Measurements from ENCODE around the gene WDR20.

The WDR20 gene

DNA sequence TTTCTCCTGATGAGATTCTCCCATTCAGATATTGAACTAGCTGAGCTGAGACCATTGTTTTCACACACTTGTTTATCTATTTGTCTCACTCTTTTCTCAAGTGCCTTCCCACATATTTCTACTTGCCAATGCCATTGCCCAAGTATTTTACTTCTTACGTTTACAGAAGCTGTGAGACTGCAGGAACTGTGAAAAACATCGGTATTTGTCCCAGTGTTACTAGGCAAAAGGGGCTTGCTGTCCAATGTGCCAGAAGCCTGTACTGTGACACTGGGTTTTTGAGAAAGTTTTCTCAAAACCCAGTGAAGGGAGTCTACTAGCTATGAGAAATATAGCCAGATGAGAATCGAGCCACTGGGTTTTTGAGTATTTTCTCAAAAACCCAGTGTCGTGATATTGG is 37.5 kb downstream of the WDR20 start:
- Histone ChIP-seq H3K4me1 (ENCODE audit: control insufficient read depth, insufficient read depth, low read length) (peaks cover 8% of the 10 kb centered on the region), H3K36me3 (ENCODE audit: control insufficient read depth, insufficient read depth, low read length) (no peaks in the 10 kb centered on the region), H3K9ac (ENCODE audit: low read depth, low read length) (no peak overlapping the region), H3K4me3 (ENCODE audit: low read depth, low read length) (no peak overlapping the region), H3K9me3 (ENCODE audit: control insufficient read depth, insufficient read depth, low read length) (no peaks in the 10 kb centered on the region), H3K27me3 (ENCODE audit: control insufficient read depth, insufficient read depth, low read length) (no peaks in the 10 kb centered on the region)

- Histone ChIP-seq H3K4me1 (ENCODE audit: control insufficient read depth, insufficient read depth, low read length) (peaks cover 12% of the 10 kb centered on the region), H3K4me3 (ENCODE audit: low read depth, low read length) (no peak overlapping the region), H3K27me3 (ENCODE audit: control insufficient read depth, insufficient read depth, low read length) (no peaks in the 10 kb centered on the region), H3K9me3 (ENCODE audit: control insufficient read depth, insufficient read depth, low read length) (no peaks in the 10 kb centered on the region), H3K36me3 (ENCODE audit: control insufficient read depth, insufficient read depth, low read length) (no peaks in the 10 kb centered on the region), H3K9ac (ENCODE audit: low read depth, low read length) (no peak overlapping the region)
These were observed 39.1 kb downstream of the WDR20 start for GRCh38 chr14:102178806-102179205.

DNA sequence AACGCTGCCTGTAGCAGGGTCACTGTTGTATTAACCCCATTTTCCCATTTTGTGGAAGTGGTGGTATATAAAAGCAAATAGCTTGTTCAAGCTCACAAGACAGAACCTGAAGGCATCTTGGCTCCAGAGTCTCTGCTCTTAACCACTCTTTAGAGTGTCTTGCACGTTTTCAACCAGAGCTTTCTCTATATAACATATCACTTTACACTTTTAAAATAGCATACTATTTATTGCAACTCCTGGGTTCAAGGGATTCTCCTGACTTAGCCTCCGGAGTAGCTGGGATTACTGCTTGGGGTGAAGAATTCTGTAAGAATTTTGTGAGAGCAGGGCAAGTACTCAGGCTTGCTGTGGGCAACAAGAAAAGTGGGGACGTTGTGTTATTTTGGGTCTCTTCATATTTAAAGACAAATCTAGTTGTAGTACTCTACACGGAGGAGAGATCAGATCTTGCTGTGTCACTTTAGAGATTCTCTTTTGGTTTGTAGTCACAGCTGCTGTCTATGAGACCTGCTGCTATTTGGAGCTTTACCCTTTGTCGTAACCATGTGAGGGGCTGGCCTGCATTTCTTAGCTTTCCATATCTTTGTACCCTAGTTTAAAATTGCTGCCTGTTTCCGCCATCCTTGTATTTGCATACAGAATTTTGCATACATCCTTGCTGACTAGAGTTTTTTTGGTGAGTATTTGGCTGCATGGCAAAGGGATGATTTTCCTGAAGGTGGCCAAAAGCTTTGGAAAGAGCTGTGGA is 40.7 kb downstream of the WDR20 start:
- Histone ChIP-seq H3K27me3 (ENCODE audit: control insufficient read depth, insufficient read depth, low read length) (no peaks in the 10 kb centered on the region), H3K9me3 (ENCODE audit: control insufficient read depth, insufficient read depth, low read length) (no peaks in the 10 kb centered on the region), H3K4me1 (ENCODE audit: control insufficient read depth, insufficient read depth, low read length) (peaks cover 12% of the 10 kb centered on the region), H3K9ac (ENCODE audit: low read depth, low read length) (no peak overlapping the region), H3K4me3 (ENCODE audit: low read depth, low read length) (no peak overlapping the region), H3K36me3 (ENCODE audit: control insufficient read depth, insufficient read depth, low read length) (no peaks in the 10 kb centered on the region)

GRCh38 chr14:102181187-102181586 is 41.5 kb downstream of the WDR20 start:
- Histone ChIP-seq H3K9ac (ENCODE audit: low read depth, low read length) (no peak overlapping the region), H3K4me1 (ENCODE audit: control insufficient read depth, insufficient read depth, low read length) (peaks cover 14% of the 10 kb centered on the region), H3K4me3 (ENCODE audit: low read depth, low read length) (no peak overlapping the region), H3K27me3 (ENCODE audit: control insufficient read depth, insufficient read depth, low read length) (no peaks in the 10 kb centered on the region), H3K9me3 (ENCODE audit: control insufficient read depth, insufficient read depth, low read length) (no peaks in the 10 kb centered on the region), H3K36me3 (ENCODE audit: control insufficient read depth, insufficient read depth, low read length) (no peaks in the 10 kb centered on the region)

- no peaks in the 10 kb centered on the region for H3K36me3 ChIP-seq (ENCODE audit: control insufficient read depth, insufficient read depth, low read length)
- H3K4me1 ChIP-seq (ENCODE audit: control insufficient read depth, insufficient read depth, low read length): peaks cover 14% of the 10 kb centered on the region
- no peaks in the 10 kb centered on the region for H3K9me3 ChIP-seq (ENCODE audit: control insufficient read depth, insufficient read depth, low read length)
- H3K4me3 ChIP-seq (ENCODE audit: low read depth, low read length): no peak overlapping the region
- no peak overlapping the region for H3K9ac ChIP-seq (ENCODE audit: low read depth, low read length)
- H3K27me3 ChIP-seq (ENCODE audit: control insufficient read depth, insufficient read depth, low read length): no peaks in the 10 kb centered on the region
These were observed 42.5 kb downstream of the WDR20 start for GRCh38 chr14:102182190-102182589.

DNA sequence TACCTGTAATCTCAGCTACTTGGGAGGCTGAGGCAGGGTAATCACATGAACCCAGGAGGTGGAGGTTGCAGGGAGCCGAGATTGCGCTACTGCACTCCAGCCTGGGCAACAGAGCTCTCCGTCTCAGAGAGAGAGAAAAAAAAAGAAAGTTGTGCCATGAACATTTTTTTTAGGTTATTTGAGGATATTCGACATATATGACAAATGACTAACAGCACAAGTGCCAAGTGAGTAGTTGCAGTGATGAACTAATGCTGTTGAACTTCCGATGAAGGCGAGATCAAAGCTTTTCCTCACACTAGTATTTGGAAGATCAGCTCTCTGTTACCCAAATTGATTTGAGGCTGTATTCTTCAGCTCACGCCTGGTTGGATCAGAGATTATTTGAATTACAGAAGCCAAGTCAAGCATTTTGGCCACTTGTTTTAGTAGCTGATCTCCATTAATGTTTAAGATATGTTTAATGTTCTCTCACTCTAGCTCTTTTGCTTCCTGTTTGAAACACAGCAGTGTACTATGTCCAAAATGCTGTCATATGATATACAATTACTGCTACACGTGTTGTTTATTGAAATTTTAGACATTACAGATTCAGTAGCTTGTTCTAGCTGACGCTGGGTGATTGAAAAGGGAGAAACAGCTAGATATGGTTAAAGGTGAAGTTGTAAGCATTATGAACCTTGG is 43.4 kb downstream of the WDR20 start:
- Histone ChIP-seq H3K36me3 (ENCODE audit: control insufficient read depth, insufficient read depth, low read length) (no peaks in the 10 kb centered on the region), H3K4me3 (ENCODE audit: low read depth, low read length) (no peak overlapping the region), H3K9me3 (ENCODE audit: control insufficient read depth, insufficient read depth, low read length) (no peaks in the 10 kb centered on the region), H3K4me1 (ENCODE audit: control insufficient read depth, insufficient read depth, low read length) (peaks cover 14% of the 10 kb centered on the region), H3K27me3 (ENCODE audit: control insufficient read depth, insufficient read depth, low read length) (no peaks in the 10 kb centered on the region), H3K9ac (ENCODE audit: low read depth, low read length) (no peak overlapping the region)

GRCh38 chr14:102183886-102184285 is 44.2 kb downstream of the WDR20 start:
- Histone ChIP-seq H3K36me3 (ENCODE audit: control insufficient read depth, insufficient read depth, low read length) (no peaks in the 10 kb centered on the region), H3K4me1 (ENCODE audit: control insufficient read depth, insufficient read depth, low read length) (peaks cover 14% of the 10 kb centered on the region), H3K27me3 (ENCODE audit: control insufficient read depth, insufficient read depth, low read length) (no peaks in the 10 kb centered on the region), H3K9me3 (ENCODE audit: control insufficient read depth, insufficient read depth, low read length) (no peaks in the 10 kb centered on the region), H3K9ac (ENCODE audit: low read depth, low read length) (no peak overlapping the region), H3K4me3 (ENCODE audit: low read depth, low read length) (no peak overlapping the region)

DNA sequence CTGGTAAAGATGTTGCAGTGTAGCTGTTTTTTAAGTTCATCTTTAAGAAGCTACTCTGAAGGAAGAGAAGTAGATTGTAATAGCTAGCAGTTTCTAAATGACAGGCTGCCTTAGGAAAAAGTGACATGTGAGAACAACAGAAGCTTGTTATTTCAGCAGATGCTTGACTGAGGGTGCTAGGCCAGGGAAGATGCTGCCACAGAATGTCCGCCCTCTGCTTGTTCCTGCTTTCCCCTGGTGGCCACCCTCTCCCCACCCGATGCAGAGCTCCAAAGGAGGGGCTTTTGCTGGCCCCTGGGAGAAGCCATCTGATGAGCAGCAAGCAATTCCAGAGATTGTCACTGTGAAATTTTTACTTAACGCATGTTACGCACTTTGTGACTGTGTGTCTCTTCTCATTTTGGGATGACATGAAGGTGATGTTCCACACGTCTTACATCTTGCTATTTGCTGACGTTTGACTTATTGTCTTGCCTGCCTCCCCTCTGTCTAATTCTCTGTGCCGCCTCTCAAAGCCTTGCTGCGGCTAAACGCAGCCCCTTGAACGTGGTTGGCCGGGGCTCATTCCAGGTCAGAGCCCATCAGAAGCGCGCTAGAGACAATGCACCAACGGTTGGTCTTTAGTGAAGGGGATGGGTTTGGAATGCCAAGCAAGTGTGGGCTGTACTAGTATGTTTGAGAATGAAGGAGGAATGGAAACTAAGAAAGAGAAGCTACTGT is 44.8 kb downstream of the WDR20 start:
- Histone ChIP-seq H3K36me3 (ENCODE audit: control insufficient read depth, insufficient read depth, low read length) (no peaks in the 10 kb centered on the region), H3K27me3 (ENCODE audit: control insufficient read depth, insufficient read depth, low read length) (no peaks in the 10 kb centered on the region), H3K4me3 (ENCODE audit: low read depth, low read length) (no peak overlapping the region), H3K9me3 (ENCODE audit: control insufficient read depth, insufficient read depth, low read length) (no peaks in the 10 kb centered on the region), H3K9ac (ENCODE audit: low read depth, low read length) (no peak overlapping the region), H3K4me1 (ENCODE audit: control insufficient read depth, insufficient read depth, low read length) (peaks cover 14% of the 10 kb centered on the region)

- Histone ChIP-seq H3K4me3 (ENCODE audit: low read depth, low read length) (no peak overlapping the region), H3K36me3 (ENCODE audit: control insufficient read depth, insufficient read depth, low read length) (no peaks in the 10 kb centered on the region), H3K4me1 (ENCODE audit: control insufficient read depth, insufficient read depth, low read length) (peaks cover 10% of the 10 kb centered on the region), H3K9ac (ENCODE audit: low read depth, low read length) (no peak overlapping the region), H3K9me3 (ENCODE audit: control insufficient read depth, insufficient read depth, low read length) (no peaks in the 10 kb centered on the region), H3K27me3 (ENCODE audit: control insufficient read depth, insufficient read depth, low read length) (no peaks in the 10 kb centered on the region)
These were observed 45.7 kb downstream of the WDR20 start for GRCh38 chr14:102185360-102185759.

GRCh38 chr14:102187044-102187443 is 47.3 kb downstream of the WDR20 start:
- no peak overlapping the region for H3K9ac ChIP-seq (ENCODE audit: low read depth, low read length)
- no peaks in the 10 kb centered on the region for H3K36me3 ChIP-seq (ENCODE audit: control insufficient read depth, insufficient read depth, low read length)
- H3K4me1 ChIP-seq (ENCODE audit: control insufficient read depth, insufficient read depth, low read length): peaks cover 6% of the 10 kb centered on the region
- no peaks in the 10 kb centered on the region for H3K9me3 ChIP-seq (ENCODE audit: control insufficient read depth, insufficient read depth, low read length)
- H3K4me3 ChIP-seq (ENCODE audit: low read depth, low read length): no peak overlapping the region
- H3K27me3 ChIP-seq (ENCODE audit: control insufficient read depth, insufficient read depth, low read length): no peaks in the 10 kb centered on the region

- Histone ChIP-seq H3K9me3 (ENCODE audit: control insufficient read depth, insufficient read depth, low read length) (no peaks in the 10 kb centered on the region), H3K4me3 (ENCODE audit: low read depth, low read length) (no peak overlapping the region), H3K9ac (ENCODE audit: low read depth, low read length) (no peak overlapping the region), H3K27me3 (ENCODE audit: control insufficient read depth, insufficient read depth, low read length) (no peaks in the 10 kb centered on the region), H3K36me3 (ENCODE audit: control insufficient read depth, insufficient read depth, low read length) (no peaks in the 10 kb centered on the region), H3K4me1 (ENCODE audit: control insufficient read depth, insufficient read depth, low read length) (peaks cover 6% of the 10 kb centered on the region)
These were observed 47.9 kb downstream of the WDR20 start for GRCh38 chr14:102187568-102188001.
